B cell (primary cell): Measurements from ENCODE around the gene CAPN9. TPM values are rescaled to one million over a fixed set of nuclear protein-coding genes. Genes with fewer than 3 reads are reported as not detected.

ENCODE experiments used
- ATAC-seq: fragments of 200-7000 bp; cut with Tn5 transposase; one replicate; pipeline ENCODE4 v1.10.0; 2021; ENCODE audit warnings: low read depth, mild to moderate bottlenecking, moderate number of reproducible peaks, moderate library complexity
- CTCF ChIA-PET: fragments of 350-600 bp; sonication (Branson Sonifier 250); formaldehyde crosslinking; loops from one replicate; lab custom pipeline; 2021; ENCODE audit warnings: antibody characterized with exemption, inconsistent platforms; lab: Charles Lee
- POLR2A ChIA-PET: fragments of 350-600 bp; sonication (Branson Sonifier 250); formaldehyde crosslinking; loops from one replicate; lab custom pipeline; 2021; ENCODE audit warnings: antibody characterized with exemption; lab: Charles Lee
- DNase-seq: peaks from one replicate; pipeline ENCODE4 v3.0.0; 2013
- H2AFZ ChIP-seq: 2 replicates; pipeline ENCODE4 v1.6.1; 2012; ENCODE audit warnings: mild to moderate bottlenecking, low read depth, low read length; ENCODE audit not compliant: insufficient read depth, poor library complexity, severe bottlenecking
- H3K27ac ChIP-seq, 2 donors: 1 replicate in 1 of 2; 2 replicates in 1 of 2; pipeline ENCODE4 v1.5.1; 2012 to 2013; ENCODE audit warnings: low read length in 2 of 2, mild to moderate bottlenecking in 2 of 2, moderate library complexity in 1 of 2
- H3K27me3 ChIP-seq, 4 experiments: fragments of 200-600 bp in 1 of 4; sonication (generic) in 1 of 4; replicated peaks in 1 of 4; 1 replicate in 2 of 4; 2 replicates in 2 of 4; pipeline versions ENCODE4 v1.6.1 to v1.7.0; 2013 to 2016; ENCODE audit warnings: low read length in 3 of 4, mild to moderate bottlenecking in 2 of 4, mixed read lengths in 1 of 4, moderate library complexity in 1 of 4; ENCODE audit not compliant: insufficient read depth in 4 of 4, control insufficient read depth in 3 of 4; ENCODE audit errors: control extremely low read depth in 1 of 4
- H3K36me3 ChIP-seq, 2 experiments: replicated peaks in 1 of 2; 1 replicate in 1 of 2; 2 replicates in 1 of 2; pipeline versions ENCODE4 v1.6.1 to v1.7.1; 2013; ENCODE audit warnings: low read length in 1 of 2; ENCODE audit not compliant: insufficient read depth in 2 of 2, control insufficient read depth in 1 of 2; ENCODE audit errors: control extremely low read depth in 1 of 2, extremely low read depth in 1 of 2
- H3K4me1 ChIP-seq, 2 donors: fragments of 200-600 bp in 1 of 2; sonication (generic) in 1 of 2; 1 replicate in 1 of 2; 2 replicates in 1 of 2; pipeline versions ENCODE4 v1.5.1 to v1.6.1; 2013 to 2017; ENCODE audit warnings: low read length in 2 of 2; ENCODE audit not compliant: control insufficient read depth in 2 of 2, insufficient read depth in 2 of 2
- H3K4me2 ChIP-seq: replicated peaks from 2 replicates; pipeline ENCODE3; 2012; ENCODE audit warnings: mild to moderate bottlenecking, low read depth, low read length; ENCODE audit not compliant: poor library complexity, severe bottlenecking
- H3K4me3 ChIP-seq, 5 experiments: fragments of 200-600 bp in 1 of 5; sonication (generic) in 1 of 5; 1 replicate in 3 of 5; 2 replicates in 2 of 5; pipeline versions ENCODE4 v1.5.1 to v1.7.0; 2011 to 2016; ENCODE audit warnings: low read length in 4 of 5, mild to moderate bottlenecking in 4 of 5, low read depth in 2 of 5, control low read depth in 1 of 5, moderate library complexity in 1 of 5; ENCODE audit not compliant: insufficient read depth in 1 of 5; ENCODE audit errors: control extremely low read depth in 1 of 5, extremely low read depth in 1 of 5
- H3K79me2 ChIP-seq: fragments of 200-600 bp; sonication (generic); one replicate; pipeline ENCODE4 v1.6.0; 2016; ENCODE audit warnings: low read length; ENCODE audit not compliant: control insufficient read depth, insufficient read depth
- H3K9ac ChIP-seq: fragments of 200-600 bp; sonication (generic); 2 replicates; pipeline ENCODE4 v1.6.1; 2017; ENCODE audit warnings: mild to moderate bottlenecking, low read length, moderate library complexity
- H3K9me3 ChIP-seq, 3 donors: one replicate each; pipeline versions ENCODE4 v1.6.1 to v1.7.1; 2013; ENCODE audit warnings: low read length in 2 of 3; ENCODE audit not compliant: control insufficient read depth in 2 of 3, insufficient read depth in 1 of 3; ENCODE audit errors: control extremely low read depth in 1 of 3
- H4K20me1 ChIP-seq: 2 replicates; pipeline ENCODE4 v1.6.0; 2012; ENCODE audit warnings: mild to moderate bottlenecking, low read length; ENCODE audit not compliant: insufficient read depth, control insufficient read depth, poor library complexity, severe bottlenecking
- H3K27ac Mint-ChIP-seq: one replicate; pipeline ENCODE4 v1.8.0; 2021; ENCODE audit warnings: mixed read lengths
- H3K27me3 Mint-ChIP-seq: one replicate; pipeline ENCODE4 v1.8.0; 2021; ENCODE audit warnings: mixed read lengths
- H3K4me1 Mint-ChIP-seq: one replicate; pipeline ENCODE4 v1.8.0; 2021; ENCODE audit warnings: mixed read lengths
- H3K4me3 Mint-ChIP-seq: one replicate; pipeline ENCODE4 v1.8.0; 2021; ENCODE audit warnings: mixed read lengths
- H3K9me3 Mint-ChIP-seq: one replicate; pipeline ENCODE4 v1.8.0; 2022; ENCODE audit warnings: mixed read lengths; ENCODE audit not compliant: insufficient read depth
- CTCF ChIP-seq: fragments of 200-600 bp; IDR thresholded peaks from one replicate; pipeline ENCODE4 v1.8.0; 2022; ENCODE audit warnings: antibody characterized with exemption, mild to moderate bottlenecking
- EZH2 ChIP-seq: IDR thresholded peaks from 2 replicates; pipeline ENCODE4 v1.6.1; 2012; ENCODE audit warnings: borderline replicate concordance, low read depth, mild to moderate bottlenecking, moderate library complexity, low read length; ENCODE audit not compliant: insufficient read depth, poor library complexity, severe bottlenecking
- WGBS: methylation state at CpG from one replicate; pipeline ENCODE4 v1.1.5; 2013; ENCODE audit warnings: missing lambda C conversion rate; ENCODE audit not compliant: insufficient coverage; 5-methylcytosine and 5-hydroxymethylcytosine counted together
- intact Hi-C: fragments of 100-400 bp; cut with micrococcal nuclease; formaldehyde crosslinking; loops from one replicate; pipeline ENCODE4 v1.10.0; 2022
- polyA plus RNA-seq: library from polyadenylated mRNA; depleted of rRNA; stranded (reverse); fragments of >200 nt; gene quantifications from 2 replicates; pipeline ENCODE4 v1.2.3, GENCODE V29; 2012
- total RNA-seq, 2 donors: library from RNA; stranded (reverse); fragments of 120-200 nt in 1 of 2; gene quantifications; 1 replicate in 1 of 2; 2 replicates in 1 of 2; pipeline versions ENCODE4 v1.2.3 to v1.2.4, GENCODE V29; 2013 to 2022

Gene CAPN9
- total and polyA plus RNA-seq, 2 donors (not counting 1 experiment from before 2014, with no cell fraction given): not detected

GRCh38 chr1:230772457-230773395 lies 25.5 kb downstream of the CAPN9 start:
- ChIA-PET CTCF (interaction anchor here (0.5 to 1.4 kb wide), 2 partner anchors 30 to 1254 kb away, joined by 3 read pairs; no protein-coding TSS in a partner anchor), POLR2A (no interaction called here)
- no peak for ATAC-seq
- H3K27me3 Mint-ChIP-seq: peaks cover 4% of the 10 kb centered on the region
- Histone ChIP-seq H3K27me3 (peaks cover 0 to 3% (median 0%) of the 10 kb centered on the region in 4 experiments), H3K9me3 (peaks cover 0 to 11% (median 0%) of the 10 kb centered on the region in 3 donors), H3K4me2 (no peak overlapping the region), H2AFZ (no peak overlapping the region), H3K4me1 (no peaks in the 10 kb centered on the region), H3K36me3 (no peaks in the 10 kb centered on the region), H3K79me2 (no peaks in the 10 kb centered on the region), H3K9ac (no peak overlapping the region), H3K27ac (no peak overlapping the region), H3K4me3 (no peak overlapping the region), H4K20me1 (no peaks in the 10 kb centered on the region)
- TF ChIP-seq CTCF (no peak), EZH2 (no peak)
- no peak overlapping the region for H3K27ac Mint-ChIP-seq
- WGBS: 87% methylated on average over 13 of the region's 14 CpGs
- no peak overlapping the region for H3K4me3 Mint-ChIP-seq
- intact Hi-C loops: no loop called here
- H3K9me3 Mint-ChIP-seq: peaks cover 4% of the 10 kb centered on the region
- no peaks in the 10 kb centered on the region for H3K4me1 Mint-ChIP-seq
- no peak for DNase-seq
